Measurements from ENCODE around the gene CSNK1A1.
A peak's percentile ranks its signal among the peaks of the same experiment; 100 is the strongest.
"Not testable (repeated sequence)": the region's sequence is repeated elsewhere in the genome, so short reads cannot be mapped to it uniquely, and the experiment has no call there.

Gene CSNK1A1

DNA sequence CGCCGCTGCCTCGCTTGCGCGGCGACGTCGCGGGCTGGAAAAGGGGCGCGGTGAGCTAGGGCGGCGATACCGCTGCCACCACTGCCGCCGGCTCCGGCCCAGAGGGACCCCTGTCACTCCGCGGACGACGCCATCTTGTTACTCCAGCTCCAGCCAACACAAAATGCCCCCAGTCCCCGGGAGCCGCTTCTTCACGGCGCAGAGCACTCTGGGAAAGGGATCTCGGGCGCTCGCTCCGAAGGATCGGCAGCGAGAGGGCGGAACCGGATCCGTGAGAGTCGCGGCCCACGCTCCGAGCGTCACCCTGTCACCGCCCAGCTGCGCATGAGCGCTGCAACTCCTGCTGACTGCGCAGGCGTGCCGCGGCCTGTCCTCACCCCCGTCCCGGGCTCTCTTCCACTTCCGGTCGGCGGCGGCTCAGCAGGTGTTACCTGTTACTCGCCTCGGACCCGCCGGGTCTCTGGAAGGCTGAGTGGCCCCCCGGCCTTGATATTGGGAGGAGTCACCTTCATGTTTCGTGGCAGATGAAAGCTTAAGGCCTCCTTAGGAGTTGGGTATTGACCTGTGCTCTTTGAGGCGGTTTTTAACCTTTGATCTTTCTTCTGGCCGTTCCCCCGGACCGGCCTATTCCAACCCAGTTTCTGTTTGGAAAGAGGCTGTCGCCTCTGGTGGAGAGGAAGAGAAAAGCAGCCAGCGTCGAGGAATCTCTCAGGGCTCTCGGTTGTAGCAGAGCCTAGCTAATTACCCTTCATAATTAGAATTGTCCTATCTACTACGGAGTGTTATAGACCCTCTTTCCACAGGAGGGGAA lies at the start of gene CSNK1A1:
CSNK1A1 (minus strand) TSS at position 213 of the 811 bp plus-strand sequence. CDS start 475 bp downstream, outside the sequence.
- DNase-seq: peak; percentile 96

DNA sequence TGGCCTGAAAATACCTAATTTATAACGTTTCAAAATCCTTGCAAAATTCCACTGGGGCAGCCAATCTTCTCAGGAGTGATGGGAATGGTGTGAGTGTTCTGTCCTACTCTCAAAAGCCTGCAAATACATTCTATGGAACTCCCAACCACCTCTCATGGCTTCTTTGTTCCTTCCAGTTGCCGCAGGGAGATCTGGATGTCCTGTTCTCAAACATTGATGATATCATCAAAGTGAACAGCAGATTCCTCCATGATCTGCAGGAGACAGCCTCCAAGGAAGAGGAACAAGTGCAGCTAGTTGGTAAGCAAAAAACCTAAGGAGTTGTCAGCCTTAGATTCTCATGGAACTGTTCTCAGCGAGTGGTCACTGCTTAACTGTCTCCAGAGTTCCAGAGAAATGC lies 49.7 kb upstream of the CSNK1A1 start:
- no peak for DNase-seq

DNA sequence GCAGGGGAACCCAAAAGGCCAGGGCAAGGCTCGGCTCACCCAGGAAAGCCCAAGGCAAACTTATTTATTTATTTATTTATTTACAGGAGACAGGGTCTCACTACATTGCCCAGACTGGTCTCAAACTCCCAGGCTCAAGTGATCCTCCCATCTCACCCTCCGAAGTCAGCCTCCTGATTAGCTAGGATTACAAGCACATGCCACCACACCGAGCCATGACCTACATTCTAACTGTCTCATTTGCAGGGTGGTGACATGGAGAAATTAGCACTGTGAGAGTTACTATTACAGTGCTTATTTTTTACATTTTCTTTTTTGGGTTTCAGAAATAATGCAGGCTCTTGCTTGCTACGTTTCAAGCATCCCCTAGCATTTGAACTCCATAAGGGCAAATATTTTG lies 48.1 kb upstream of the CSNK1A1 start:
- no peak for DNase-seq

DNA sequence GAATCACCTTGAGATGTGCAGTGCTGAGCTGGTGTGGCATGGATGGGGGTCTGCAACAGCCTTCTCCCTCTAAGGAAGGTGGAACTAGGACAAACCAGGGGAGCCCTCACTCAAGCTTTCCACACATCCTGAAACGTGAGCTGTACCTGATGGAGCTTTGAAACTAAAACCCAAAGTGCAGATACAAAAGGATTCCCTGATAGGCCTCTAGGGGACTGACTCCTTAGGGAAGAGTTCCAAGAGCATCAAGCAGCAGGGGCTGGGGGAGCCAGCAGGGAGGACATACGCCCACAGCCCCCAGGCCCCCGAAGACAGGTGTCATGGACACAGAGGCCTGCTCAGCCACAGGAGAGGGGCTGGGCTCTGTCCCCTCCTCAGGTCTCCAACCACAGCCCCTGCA lies 47.7 kb upstream of the CSNK1A1 start:
- DNase-seq: no peak

DNA sequence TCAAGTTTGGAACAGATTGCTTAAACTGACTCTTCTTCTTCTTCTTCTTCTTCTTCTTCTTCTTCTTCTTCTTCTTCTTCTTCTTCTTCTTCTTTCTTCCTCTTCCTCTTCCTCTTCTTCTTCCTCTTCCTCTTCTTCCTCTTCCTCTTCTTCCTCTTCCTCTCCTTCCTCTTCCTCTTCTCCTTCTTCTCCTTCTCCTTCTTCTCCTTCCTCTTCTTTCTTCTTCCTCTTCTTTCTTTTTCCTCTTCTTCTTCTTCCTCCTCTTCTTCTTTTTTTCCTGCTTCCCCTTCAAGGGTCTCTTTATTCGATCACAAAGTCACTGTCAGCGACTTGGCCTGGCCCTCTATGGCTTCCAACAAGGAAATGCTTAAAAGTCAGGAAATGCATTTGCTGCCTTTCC lies 47.0 kb upstream of the CSNK1A1 start:
- DNase-seq: not testable (repeated sequence)

DNA sequence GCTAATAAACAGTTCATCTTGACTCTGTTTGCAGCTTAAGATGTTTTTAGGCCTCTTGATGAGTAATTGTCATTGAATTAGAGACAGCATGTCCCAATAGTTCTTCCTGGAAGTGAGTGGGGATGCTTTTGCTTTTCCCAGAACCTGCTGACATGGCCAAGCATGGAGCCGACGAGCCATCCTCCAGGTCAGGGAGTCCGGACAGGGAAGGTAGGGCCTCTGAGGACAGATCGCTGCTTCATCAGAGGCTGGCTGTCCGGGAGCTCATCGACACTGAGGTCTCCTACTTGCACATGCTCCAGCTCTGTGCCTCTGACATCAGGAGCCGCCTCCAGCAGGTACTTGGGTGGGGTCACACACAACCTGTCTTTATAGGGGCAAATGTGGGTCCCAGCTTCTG lies 46.4 kb upstream of the CSNK1A1 start:
- DNase-seq: no peak

DNA sequence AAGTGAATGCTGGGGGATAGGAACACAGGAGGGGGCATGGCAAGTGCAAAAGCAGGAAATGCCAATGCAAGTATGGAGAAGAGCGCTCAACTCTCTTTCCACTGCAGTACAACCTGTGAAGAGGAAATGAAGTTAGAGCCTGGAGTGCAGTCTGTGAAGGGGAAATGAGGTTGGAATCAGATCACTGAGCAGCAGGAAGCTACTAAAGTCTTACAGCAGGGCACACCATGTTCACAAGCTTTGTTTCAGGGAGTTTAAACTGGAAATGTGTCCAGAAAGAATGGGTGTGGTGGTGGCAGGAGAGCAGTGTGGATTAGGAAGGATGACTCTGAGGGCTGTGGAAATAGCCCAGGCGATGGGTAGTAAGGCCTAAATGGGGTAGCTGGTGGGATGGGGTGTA lies 45.5 kb upstream of the CSNK1A1 start:
- no peak for DNase-seq

DNA sequence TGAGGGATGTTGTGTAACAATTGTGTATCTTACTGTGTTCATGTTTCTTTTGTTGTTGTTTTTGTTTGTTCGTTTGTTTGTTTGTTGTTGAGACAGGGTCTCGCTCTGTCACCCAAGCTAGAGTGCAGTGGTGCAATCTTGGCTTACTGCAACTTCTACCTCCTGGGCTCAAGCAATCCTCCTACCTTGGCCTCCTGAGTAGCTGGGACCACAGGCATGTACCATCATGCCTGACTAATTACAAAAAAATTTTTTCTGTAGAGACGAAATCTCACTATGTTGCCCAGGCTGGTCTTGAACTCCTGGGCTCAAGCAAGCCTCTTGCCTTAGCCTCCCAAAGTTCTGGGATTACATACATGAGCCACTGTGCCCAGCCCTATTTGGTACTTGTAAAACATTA lies 43.9 kb upstream of the CSNK1A1 start:
- DNase-seq: not testable (repeated sequence)

DNA sequence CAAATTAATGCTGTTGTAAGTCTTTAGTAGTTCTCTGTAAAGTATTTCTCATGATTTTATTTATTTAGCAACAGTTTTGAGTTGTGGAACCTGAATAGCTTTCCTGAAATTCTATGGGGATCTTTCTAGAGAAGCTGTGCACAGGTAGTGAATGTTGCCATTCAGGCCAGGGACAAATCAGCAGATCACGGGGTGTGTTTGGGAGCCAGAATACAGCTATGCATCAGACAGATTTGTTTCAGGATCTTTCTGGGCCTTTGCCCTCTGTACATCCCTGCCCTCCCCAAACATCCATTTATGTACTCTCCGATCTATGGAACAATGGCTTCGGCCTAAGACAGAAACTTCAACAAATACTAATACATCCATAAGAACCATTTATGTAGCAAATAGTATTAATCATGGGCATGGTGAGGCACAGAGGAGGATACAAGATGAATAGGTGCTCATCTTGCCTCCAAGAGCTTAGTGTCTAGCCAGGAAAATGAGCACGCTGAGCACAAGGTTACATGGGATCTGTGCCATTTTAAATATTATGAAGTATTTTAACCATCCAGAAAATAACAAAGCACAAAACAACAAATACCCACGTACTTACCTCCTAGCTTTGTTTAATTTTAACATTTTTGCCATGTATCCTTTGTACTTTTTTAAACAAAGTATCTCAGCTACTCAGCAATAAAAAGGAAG lies 43.1 kb upstream of the CSNK1A1 start:
- DNase-seq: no peak

DNA sequence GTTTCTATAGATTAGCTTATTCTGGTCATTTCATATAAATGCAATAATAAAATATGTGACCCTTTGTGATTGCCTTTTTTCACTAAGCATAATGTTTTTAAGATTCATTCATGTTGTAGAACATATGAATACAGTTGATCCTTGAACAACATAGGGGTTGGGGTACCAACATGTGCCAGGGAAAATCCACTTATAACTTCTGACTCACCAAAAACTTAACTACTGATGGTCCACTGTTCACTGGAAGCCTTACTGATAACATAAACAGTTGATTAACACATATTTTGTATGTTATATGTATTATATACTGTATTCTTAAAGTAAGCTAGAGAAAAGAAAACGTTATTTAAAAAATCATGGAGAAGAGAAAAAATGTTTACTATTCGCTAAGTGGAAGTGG lies 42.1 kb upstream of the CSNK1A1 start:
- DNase-seq: no peak

DNA sequence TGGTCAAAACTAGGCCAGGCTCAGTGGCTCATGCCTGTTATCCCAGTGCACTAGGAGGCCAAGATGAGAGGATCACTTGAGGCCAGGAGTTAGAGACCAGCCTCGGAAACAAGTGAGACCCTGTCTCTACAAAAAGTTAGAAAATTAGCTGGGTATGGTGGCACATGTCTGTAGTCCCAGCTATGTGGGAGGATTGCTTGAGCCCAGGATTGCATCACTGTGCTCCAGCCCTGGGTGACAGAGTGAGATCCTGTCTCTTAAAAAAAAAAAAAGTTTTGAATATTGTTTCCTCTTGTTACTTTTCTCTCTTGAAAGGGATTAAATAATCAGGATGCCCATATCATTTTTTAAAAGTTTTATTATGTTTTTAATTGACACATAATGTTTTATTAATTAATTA lies 37.7 kb upstream of the CSNK1A1 start:
- DNase-seq: no peak

DNA sequence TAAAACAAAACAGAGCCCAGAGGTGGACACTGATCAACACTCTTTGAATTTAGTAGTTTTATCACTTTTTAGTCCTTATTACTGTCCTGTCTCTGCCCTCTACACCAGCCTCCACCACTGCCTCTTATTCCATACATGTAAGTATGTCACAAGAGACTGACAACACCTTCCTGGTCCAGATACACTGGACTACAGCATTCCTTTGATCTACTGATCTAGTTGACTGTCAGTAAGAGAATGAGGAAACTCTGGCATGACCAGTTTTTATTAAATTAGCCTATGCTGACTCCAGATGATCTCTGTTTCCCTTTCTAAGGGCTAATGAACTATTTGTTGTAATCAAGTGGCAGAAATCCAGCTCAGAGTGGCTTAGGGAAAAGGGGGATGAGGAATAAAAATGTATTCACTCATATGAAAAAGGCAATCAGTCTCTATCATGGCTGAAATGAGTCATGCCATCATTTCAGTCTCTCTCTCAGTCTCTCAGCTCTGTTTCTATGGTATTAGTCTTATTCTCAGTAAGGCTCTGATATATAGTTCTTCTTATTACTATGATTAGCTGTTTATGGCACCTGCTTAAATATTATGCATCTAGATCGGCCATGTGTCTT lies 35.6 kb upstream of the CSNK1A1 start:
- no peak for DNase-seq

DNA sequence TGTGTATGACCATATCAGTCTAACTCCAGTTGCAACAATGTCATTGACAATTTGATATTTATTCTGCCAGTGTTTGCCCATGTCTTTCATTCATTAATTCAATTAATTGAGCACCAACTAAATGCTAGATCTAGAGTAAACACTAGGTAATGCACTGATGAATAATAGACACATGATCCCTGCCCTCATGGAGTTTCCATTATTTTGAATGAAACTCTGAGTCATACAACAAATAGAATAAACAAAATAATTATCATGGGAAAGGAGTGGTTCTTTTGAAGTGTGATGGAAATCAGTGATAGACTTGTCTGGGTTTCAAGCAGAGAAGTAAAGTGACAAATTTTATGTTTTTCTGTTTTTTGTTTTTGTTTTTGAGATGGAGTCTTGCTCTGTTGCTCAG lies 34.7 kb upstream of the CSNK1A1 start:
- DNase-seq: no peak

DNA sequence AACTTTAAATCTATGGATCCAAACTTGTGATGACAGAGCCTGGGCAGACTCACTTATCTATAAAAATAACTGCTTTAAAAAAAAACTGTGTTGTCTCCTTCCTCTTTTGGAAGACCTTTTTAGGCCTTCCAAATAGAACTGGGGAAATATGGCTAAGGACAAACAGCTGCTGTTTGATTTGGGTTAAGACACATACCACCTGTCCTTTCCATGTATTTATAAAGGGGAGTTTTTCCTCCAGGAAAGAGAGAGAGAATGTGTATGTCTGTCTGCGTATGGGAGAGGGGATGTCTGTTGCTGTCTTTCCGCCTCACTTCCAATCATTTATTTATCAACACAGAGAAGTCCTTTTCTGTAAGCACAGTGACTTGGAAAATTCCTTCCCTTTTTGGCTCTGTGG lies 32.9 kb upstream of the CSNK1A1 start:
- DNase-seq: no peak

DNA sequence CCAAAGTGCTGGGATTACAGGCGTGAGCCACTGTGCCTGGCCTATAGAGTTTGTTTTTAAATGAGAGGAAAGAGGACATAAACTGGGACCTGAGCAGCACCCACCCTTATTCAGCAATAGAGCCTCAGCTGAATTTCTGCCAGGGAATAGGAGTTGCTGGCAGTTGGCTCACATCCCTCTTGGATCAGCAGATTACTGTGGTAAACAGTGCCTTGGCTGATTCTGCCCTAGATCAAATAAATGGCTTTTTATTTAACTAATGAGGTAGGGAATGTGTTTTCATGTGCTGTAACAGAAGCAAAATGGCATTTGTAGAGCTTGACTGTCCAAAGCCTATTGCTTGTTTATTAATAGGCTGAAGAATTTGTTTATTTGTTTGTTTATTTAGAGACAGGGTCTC lies 32.2 kb upstream of the CSNK1A1 start:
- no peak for DNase-seq

DNA sequence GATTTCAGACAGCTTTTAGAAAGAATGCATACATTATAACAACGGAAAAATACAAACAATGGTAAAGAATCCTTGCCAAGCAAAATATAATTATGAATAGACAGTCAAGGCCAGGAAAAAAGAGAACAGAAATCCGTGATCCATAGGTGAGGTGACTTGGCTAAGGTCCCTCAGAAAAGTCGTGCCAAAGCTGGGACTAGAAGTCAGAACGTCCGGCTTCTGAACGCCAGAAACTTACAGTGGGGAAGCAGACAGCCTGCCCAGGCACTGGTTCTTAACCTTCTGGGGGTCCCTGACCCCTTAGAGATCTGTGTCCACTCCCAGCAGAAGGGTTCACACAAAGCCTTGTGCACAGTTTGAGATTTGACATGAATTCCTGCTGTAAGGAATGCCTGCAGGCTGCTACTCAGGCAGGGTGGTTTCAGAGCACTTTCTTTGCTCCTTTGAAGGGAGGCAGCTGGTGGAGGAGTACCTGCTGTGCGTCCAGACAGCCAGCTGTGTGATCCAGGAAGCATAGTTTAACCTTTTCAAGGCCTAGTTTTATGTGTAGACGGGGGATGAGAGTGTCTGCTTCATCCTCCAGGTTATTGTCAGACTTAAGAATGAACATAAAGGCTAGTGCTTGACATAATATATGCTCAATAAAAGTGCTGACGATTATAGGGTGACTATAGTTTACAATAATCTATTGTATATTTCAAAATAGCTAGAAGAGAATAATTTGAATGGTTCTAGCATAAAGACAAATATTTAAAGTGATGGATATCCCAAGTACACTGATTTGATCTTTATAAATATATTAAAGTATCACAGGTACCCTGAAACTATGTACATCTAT lies 30.9 kb upstream of the CSNK1A1 start:
- no peak for DNase-seq

DNA sequence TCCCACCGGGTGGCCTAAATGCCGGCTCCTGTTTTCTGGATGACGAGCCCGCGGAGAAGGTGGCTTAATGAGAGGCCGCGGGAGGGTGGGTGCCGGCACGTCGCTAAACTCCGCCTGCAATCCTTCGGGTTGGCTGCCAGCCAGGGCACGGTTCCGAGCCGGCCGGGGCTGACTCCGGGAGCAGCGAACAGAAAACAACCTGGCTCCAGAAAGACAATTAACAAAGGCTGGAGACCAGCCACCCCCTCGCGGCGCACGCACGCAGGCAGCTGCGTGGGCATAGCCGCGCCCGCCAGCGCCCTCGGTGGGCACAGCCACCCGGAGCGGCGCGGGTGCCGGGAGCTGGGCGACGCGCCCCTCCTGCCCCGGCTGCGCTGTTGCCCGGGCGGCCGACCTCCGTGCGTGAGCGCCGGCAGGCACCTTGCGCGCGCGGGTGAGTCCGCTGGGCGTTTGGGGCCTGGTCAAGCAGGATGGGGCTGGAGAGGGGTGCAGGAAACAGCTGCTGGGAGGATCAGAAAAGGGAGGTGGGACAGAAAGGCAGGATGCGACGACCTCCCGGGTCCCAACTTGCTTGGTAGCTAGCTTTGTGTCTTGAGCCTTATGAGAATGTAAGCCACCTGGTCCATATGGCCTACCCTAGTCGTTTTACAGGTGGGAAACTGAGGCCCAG lies 30.1 kb upstream of the CSNK1A1 start, which contains the start of gene ARHGEF37:
ARHGEF37 (plus strand) TSS at position 307 of the 670 bp plus-strand sequence. CDS start 16,272 bp downstream, outside the sequence.
- no peak for DNase-seq

DNA sequence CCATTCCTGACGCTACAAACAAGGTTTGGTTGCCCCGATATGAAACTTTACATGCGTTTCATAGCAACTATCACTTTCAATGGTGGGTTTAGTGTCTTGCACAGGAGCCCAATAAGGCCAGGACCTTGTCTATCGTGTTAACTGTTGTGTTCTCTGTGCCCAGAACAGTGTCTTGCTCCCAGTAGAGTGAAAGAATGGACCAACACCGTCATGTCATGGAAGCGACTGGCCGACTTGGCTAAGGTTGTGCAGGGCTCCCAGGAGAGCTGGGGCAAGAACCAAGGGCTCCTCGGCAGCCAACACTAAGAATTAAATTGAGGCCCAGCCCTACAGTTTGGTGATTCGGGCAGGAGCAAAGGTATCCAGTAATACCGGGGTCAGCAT lies 29.6 kb upstream of the CSNK1A1 start:
- DNase-seq: no peak

DNA sequence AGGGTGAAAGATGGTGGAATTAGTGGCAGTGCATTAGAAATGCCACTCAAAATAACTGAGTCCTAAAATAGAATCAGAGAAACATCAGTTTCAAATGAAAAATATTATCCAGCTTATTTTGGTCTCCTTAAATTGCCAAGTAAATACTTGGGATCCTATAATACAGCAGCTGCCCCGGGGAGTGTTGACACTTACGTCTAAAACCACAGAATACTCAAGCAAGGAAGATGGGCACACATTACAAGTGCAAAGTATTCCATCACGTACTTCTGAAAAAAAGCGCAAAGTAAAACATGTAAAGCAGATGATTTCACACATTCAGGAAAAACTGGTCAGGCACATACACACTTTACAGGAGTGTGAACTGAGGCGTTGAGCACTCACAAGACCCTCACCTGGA lies 27.7 kb upstream of the CSNK1A1 start:
- no peak for DNase-seq

DNA sequence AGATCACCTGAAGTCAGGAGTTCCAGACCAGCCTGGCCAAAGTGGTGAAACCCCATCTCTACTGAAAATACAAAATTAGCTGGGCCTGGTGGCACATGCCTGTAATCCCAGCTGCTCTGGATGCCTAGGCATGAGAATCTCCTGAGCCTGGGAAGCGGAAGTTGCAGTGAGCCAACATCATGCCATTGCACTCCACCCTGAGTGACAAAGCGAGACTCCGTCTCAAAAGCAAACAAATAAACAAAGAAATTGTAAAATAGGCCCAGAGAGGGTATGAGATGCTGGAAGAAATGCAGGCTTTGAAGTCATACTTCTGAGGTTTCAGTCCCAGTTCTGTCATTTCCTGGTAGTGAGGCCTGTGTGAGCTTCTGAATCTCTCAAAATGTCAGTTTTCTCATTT lies 24.8 kb upstream of the CSNK1A1 start:
- no peak for DNase-seq

DNA sequence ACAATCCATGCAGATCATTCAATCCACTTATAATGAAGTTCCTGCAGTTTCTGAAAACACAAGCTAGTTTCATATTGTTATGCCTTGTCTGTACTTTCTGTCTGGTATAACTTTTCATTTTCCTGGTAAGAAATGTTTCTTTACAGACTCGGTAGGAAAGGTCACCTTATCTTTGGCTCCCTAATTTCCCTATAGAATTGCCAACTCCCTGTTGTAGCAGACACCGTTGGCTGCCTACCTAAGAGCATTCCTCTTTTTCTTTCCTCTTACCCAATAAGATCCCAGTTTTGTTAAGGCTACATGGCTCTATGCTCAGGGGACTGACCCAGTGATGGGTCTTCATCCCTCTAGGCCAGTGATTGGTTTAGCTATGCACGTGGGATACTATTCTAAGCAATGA lies 23.9 kb upstream of the CSNK1A1 start:
- no peak for DNase-seq

DNA sequence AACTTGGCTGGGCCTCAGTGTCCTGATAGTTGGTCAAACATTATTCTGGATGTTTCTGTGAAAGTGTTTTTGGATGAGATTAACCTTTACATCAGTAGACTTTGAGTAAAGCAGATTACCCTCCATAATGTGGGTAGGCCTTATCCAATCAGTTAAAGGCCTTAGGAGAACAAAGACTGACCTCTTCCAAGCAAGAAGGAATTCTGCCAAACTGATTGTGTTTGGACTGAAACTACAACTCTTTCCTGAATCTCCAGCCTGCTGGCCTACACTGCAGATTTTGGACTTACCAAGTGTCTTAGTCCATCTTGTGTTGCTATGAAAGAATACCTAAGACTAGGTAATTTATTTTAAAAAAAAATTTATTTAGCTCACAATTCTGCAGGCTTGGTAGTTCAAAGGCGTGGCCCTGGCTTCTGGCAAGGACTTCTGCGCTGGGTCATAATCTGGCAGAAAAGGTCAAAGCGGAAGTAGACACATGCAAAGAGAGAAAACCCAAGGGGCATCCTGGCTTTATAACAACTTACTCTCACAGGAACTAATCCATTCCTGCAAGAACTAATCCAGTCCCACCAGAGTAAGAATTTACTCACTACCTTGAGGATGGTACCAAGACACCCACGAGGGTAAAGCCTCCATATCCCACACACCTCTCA lies 21.5 kb upstream of the CSNK1A1 start:
- no peak for DNase-seq
